ENCODE results near the gene SPDYE4. TPM values are rescaled to one million over a fixed set of nuclear protein-coding genes. Genes with fewer than 3 reads are reported as not detected.

Gene SPDYE4
- total RNA-seq, 2 donors from 2014 or later = 0.91 TPM; not detected in 1

- no peaks in the 10 kb centered on the region for H3K27me3 ChIP-seq (replicated peaks; ENCODE audit: insufficient read depth)
- no peak for DNase-seq (ENCODE audit: low spot score)
- H3K4me1 ChIP-seq (replicated peaks) = no peaks in the 10 kb centered on the region
- no peak overlapping the region for H3K4me3 ChIP-seq
- TF ChIP-seq, protein P1, sequence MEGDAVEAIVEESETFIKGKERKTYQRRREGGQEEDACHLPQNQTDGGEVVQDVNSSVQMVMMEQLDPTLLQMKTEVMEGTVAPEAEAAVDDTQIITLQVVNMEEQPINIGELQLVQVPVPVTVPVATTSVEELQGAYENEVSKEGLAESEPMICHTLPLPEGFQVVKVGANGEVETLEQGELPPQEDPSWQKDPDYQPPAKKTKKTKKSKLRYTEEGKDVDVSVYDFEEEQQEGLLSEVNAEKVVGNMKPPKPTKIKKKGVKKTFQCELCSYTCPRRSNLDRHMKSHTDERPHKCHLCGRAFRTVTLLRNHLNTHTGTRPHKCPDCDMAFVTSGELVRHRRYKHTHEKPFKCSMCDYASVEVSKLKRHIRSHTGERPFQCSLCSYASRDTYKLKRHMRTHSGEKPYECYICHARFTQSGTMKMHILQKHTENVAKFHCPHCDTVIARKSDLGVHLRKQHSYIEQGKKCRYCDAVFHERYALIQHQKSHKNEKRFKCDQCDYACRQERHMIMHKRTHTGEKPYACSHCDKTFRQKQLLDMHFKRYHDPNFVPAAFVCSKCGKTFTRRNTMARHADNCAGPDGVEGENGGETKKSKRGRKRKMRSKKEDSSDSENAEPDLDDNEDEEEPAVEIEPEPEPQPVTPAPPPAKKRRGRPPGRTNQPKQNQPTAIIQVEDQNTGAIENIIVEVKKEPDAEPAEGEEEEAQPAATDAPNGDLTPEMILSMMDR (IDR thresholded peaks at IDR 0.05) = no peak
- TF ChIP-seq POLR2A (IDR thresholded peaks at IDR 0.05) = no peak
- intact Hi-C loops (cut with DNase I) = no loop called here
- WGBS = 90% methylated on average over 13 of the region's 13 CpGs
- H3K27ac ChIP-seq = no peak overlapping the region
- H3K9me3 ChIP-seq = no peaks in the 10 kb centered on the region
- H3K36me3 ChIP-seq = no peaks in the 10 kb centered on the region
Observed at GRCh38 chr17:8729860-8730259, 28.5 kb downstream of the SPDYE4 start.

- no peaks in the 10 kb centered on the region for H3K27me3 ChIP-seq (replicated peaks; ENCODE audit: insufficient read depth)
- no peak for DNase-seq (ENCODE audit: low spot score)
Observed at GRCh38 chr17:8729421-8729820, 28.9 kb downstream of the SPDYE4 start.

GRCh38 chr17:8728971-8729370 lies 29.4 kb downstream of the SPDYE4 start:
- no peak for DNase-seq (ENCODE audit: low spot score)
- Histone ChIP-seq H3K27ac (no peak overlapping the region), H3K4me1 (replicated peaks) (no peaks in the 10 kb centered on the region), H3K4me3 (no peak overlapping the region), H3K9me3 (no peaks in the 10 kb centered on the region), H3K27me3 (replicated peaks; ENCODE audit: insufficient read depth) (no peaks in the 10 kb centered on the region), H3K36me3 (no peaks in the 10 kb centered on the region)
- TF ChIP-seq, protein P1 (IDR thresholded peaks at IDR 0.05) = no peak
- TF ChIP-seq POLR2AphosphoS5 (IDR thresholded peaks at IDR 0.05) (no peak), POLR2A (IDR thresholded peaks at IDR 0.05) (no peak)
- 85% methylated on average over 5 of the region's 5 CpGs for WGBS
- intact Hi-C loops (cut with DNase I) = no loop called here

More at GRCh38 chr17:8729421-8729820, 28.9 kb downstream of the SPDYE4 start:
- Histone ChIP-seq H3K36me3 (no peaks in the 10 kb centered on the region), H3K4me1 (replicated peaks) (no peaks in the 10 kb centered on the region), H3K27ac (no peak overlapping the region), H3K4me3 (no peak overlapping the region), H3K9me3 (no peaks in the 10 kb centered on the region)
- no peak for TF ChIP-seq POLR2A (IDR thresholded peaks at IDR 0.05)
- 81% methylated on average over 8 of the region's 8 CpGs for WGBS
- intact Hi-C loops (cut with DNase I) = no loop called here

- Histone ChIP-seq H3K4me3 (no peak overlapping the region), H3K27ac (no peak overlapping the region), H3K36me3 (no peaks in the 10 kb centered on the region), H3K27me3 (replicated peaks; ENCODE audit: insufficient read depth) (no peaks in the 10 kb centered on the region), H3K4me1 (replicated peaks) (no peaks in the 10 kb centered on the region), H3K9me3 (no peaks in the 10 kb centered on the region)
- TF ChIP-seq POLR2A (IDR thresholded peaks at IDR 0.05) = no peak
- TF ChIP-seq, protein P1 (IDR thresholded peaks at IDR 0.05) = no peak
- no peak for TF ChIP-seq POLR2AphosphoS5 (IDR thresholded peaks at IDR 0.05)
- 90% methylated on average over 11 of the region's 13 CpGs for WGBS
- intact Hi-C loops (cut with DNase I) = no loop called here
- no peak for DNase-seq (ENCODE audit: low spot score)
Observed at GRCh38 chr17:8728251-8728938, 30.0 kb downstream of the SPDYE4 start.

GRCh38 chr17:8726941-8727555 lies 31.3 kb downstream of the SPDYE4 start:
- Histone ChIP-seq H3K36me3 (no peaks in the 10 kb centered on the region), H3K4me1 (replicated peaks) (no peaks in the 10 kb centered on the region), H3K27ac (no peak overlapping the region), H3K9me3 (no peaks in the 10 kb centered on the region), H3K27me3 (replicated peaks; ENCODE audit: insufficient read depth) (no peaks in the 10 kb centered on the region), H3K4me3 (no peak overlapping the region)
- 59% methylated on average over 17 of the region's 17 CpGs for WGBS
- intact Hi-C loops (cut with DNase I) = no loop called here
- no peak for DNase-seq (ENCODE audit: low spot score)
- no peak for TF ChIP-seq POLR2AphosphoS5 (IDR thresholded peaks at IDR 0.05)
- TF ChIP-seq POLR2A (IDR thresholded peaks at IDR 0.05) = no peak
- TF ChIP-seq, protein P1 (IDR thresholded peaks at IDR 0.05) = no peak

Measured in prostate gland (tissue), 2 donors.